Parathyroid adenoma (tissue), 2 donors: ENCODE data around the gene JUN.

Experiments used
- H2AFZ ChIP-seq: fragments of 300-600 bp; sonication (generic); one replicate; pipeline ENCODE4 v1.7.0; 2017; ENCODE audit warnings: antibody characterized with exemption, mild to moderate bottlenecking
- H3K27ac ChIP-seq: fragments of 300-600 bp; sonication (generic); one replicate; pipeline ENCODE4 v1.7.0; 2017
- H3K27me3 ChIP-seq: fragments of 300-600 bp; sonication (generic); one replicate; pipeline ENCODE4 v1.7.0; 2017; ENCODE audit warnings: low read length; ENCODE audit not compliant: control insufficient read depth, insufficient read depth
- H3K36me3 ChIP-seq: fragments of 300-600 bp; sonication (generic); one replicate; pipeline ENCODE4 v1.7.0; 2017; ENCODE audit warnings: low read length; ENCODE audit not compliant: control insufficient read depth, insufficient read depth
- H3K4me1 ChIP-seq: fragments of 300-600 bp; sonication (generic); one replicate; pipeline ENCODE4 v1.7.0; 2017; ENCODE audit warnings: control low read depth
- H3K4me2 ChIP-seq: fragments of 300-600 bp; sonication (generic); one replicate; pipeline ENCODE4 v1.7.0; 2017; ENCODE audit warnings: low read length
- H3K4me3 ChIP-seq: fragments of 300-600 bp; sonication (generic); one replicate; pipeline ENCODE4 v1.7.0; 2017; ENCODE audit warnings: low read depth, low read length
- H3K79me2 ChIP-seq: fragments of 300-600 bp; sonication (generic); one replicate; pipeline ENCODE4 v1.7.0; 2017; ENCODE audit warnings: control low read depth
- H3K9ac ChIP-seq: fragments of 300-600 bp; sonication (generic); one replicate; pipeline ENCODE4 v1.7.0; 2017; ENCODE audit warnings: mild to moderate bottlenecking
- H3K9me3 ChIP-seq: fragments of 300-600 bp; sonication (generic); one replicate; pipeline ENCODE4 v1.7.0; 2017; ENCODE audit warnings: low read length; ENCODE audit not compliant: control insufficient read depth
- TF ChIP-seq, protein P1 (sequence below): fragments of 300-600 bp; sonication (generic); IDR thresholded peaks from one replicate; pipeline ENCODE4 v1.7.0; 2017; ENCODE audit warnings: antibody characterized with exemption, mild to moderate bottlenecking
- donor health status: primary hyperparathyroidism.

JUN gene

GRCh38 chr1:58779801-58780382 lies 4.0 kb downstream of the JUN start:
- H3K79me2 ChIP-seq, result peaks cover 16% of the 10 kb centered on the region
- H3K4me3 ChIP-seq, result peak overlapping the region; percentile 97
- no peak overlapping the region for H3K9ac ChIP-seq
- H3K27ac ChIP-seq, result peak overlapping the region; percentile 100
- TF ChIP-seq, protein P1, sequence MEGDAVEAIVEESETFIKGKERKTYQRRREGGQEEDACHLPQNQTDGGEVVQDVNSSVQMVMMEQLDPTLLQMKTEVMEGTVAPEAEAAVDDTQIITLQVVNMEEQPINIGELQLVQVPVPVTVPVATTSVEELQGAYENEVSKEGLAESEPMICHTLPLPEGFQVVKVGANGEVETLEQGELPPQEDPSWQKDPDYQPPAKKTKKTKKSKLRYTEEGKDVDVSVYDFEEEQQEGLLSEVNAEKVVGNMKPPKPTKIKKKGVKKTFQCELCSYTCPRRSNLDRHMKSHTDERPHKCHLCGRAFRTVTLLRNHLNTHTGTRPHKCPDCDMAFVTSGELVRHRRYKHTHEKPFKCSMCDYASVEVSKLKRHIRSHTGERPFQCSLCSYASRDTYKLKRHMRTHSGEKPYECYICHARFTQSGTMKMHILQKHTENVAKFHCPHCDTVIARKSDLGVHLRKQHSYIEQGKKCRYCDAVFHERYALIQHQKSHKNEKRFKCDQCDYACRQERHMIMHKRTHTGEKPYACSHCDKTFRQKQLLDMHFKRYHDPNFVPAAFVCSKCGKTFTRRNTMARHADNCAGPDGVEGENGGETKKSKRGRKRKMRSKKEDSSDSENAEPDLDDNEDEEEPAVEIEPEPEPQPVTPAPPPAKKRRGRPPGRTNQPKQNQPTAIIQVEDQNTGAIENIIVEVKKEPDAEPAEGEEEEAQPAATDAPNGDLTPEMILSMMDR, result no peak
- peaks cover 15% of the 10 kb centered on the region for H3K36me3 ChIP-seq
- peak overlapping the region; percentile 69 for H3K4me2 ChIP-seq
- no peaks in the 10 kb centered on the region for H3K27me3 ChIP-seq
- H3K9me3 ChIP-seq, result no peaks in the 10 kb centered on the region
- H2AFZ ChIP-seq, result no peak overlapping the region
- H3K4me1 ChIP-seq, result peaks cover 6% of the 10 kb centered on the region

- Histone ChIP-seq H3K27me3 (no peaks in the 10 kb centered on the region), H3K4me1 (peaks cover 6% of the 10 kb centered on the region), H3K4me2 (no peak overlapping the region), H3K9ac (no peak overlapping the region), H2AFZ (no peak overlapping the region), H3K79me2 (peaks cover 16% of the 10 kb centered on the region), H3K27ac (peak overlapping the region; percentile 100), H3K9me3 (no peaks in the 10 kb centered on the region), H3K36me3 (peaks cover 15% of the 10 kb centered on the region), H3K4me3 (peak overlapping the region; percentile 97)
- TF ChIP-seq, protein P1, result no peak
Observed at GRCh38 chr1:58779059-58779754, 4.6 kb downstream of the JUN start.

GRCh38 chr1:58778385-58779000 lies 5.4 kb downstream of the JUN start:
- TF ChIP-seq, protein P1, result no peak
- Histone ChIP-seq H3K27me3 (no peaks in the 10 kb centered on the region), H3K4me3 (no peak overlapping the region), H3K36me3 (peaks cover 15% of the 10 kb centered on the region), H3K79me2 (peaks cover 16% of the 10 kb centered on the region), H3K4me1 (peaks cover 9% of the 10 kb centered on the region), H2AFZ (no peak overlapping the region), H3K27ac (no peak overlapping the region), H3K4me2 (no peak overlapping the region), H3K9me3 (no peaks in the 10 kb centered on the region), H3K9ac (no peak overlapping the region)

DNA sequence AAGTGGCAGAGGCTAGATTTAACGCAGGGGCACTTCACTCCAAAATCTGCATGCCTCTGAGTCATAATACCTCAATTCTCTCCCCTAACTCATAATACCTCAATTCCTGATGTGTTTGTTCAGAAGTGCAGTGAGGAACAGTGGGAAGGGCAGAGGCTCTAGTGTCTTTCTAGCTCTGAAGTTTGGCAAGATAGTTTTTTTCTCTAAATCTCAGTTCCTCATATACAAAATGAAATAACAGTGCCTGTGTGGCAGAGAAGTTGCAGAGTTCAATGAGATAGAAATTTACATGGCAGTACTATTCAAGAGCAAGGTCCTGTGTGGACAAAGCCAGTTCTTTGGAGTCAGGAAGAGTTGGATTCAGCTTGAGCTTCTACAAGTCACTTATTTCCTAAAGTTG lies 9.8 kb downstream of the JUN start:
- Histone ChIP-seq H2AFZ (peak overlapping the region; percentile 66), H3K27ac (peak overlapping the region; percentile 67), H3K36me3 (no peaks in the 10 kb centered on the region), H3K9me3 (no peaks in the 10 kb centered on the region), H3K9ac (no peak overlapping the region), H3K4me3 (no peak overlapping the region), H3K4me1 (peaks cover 6% of the 10 kb centered on the region), H3K27me3 (no peaks in the 10 kb centered on the region), H3K4me2 (no peak overlapping the region), H3K79me2 (no peaks in the 10 kb centered on the region)
- TF ChIP-seq, protein P1, result no peak
